ENCODE data around the gene RIC8A. TPM values are rescaled to one million over a fixed set of nuclear protein-coding genes. Genes with fewer than 3 reads are reported as not detected.

RIC8A gene
- polyA plus RNA-seq, 1 experiment = 242 TPM

GRCh38 chr11:252666-253065 is 45.2 kb downstream of the RIC8A start:
- peaks cover 23% of the 10 kb centered on the region for H3K36me3 ChIP-seq (ENCODE audit: control insufficient read depth, insufficient read depth, low read length)
- H3K4me3 ChIP-seq (ENCODE audit: low read depth, low read length) = no peak overlapping the region
- no peak for DNase-seq (ENCODE audit: low read depth)
- TF ChIP-seq CTCF (IDR thresholded peaks at IDR 0.05; ENCODE audit: insufficient read depth, low read depth, low read length) = no peak
- peaks cover 3% of the 10 kb centered on the region for H3K27me3 ChIP-seq (ENCODE audit: control insufficient read depth, insufficient read depth, low read length)
- CTCF ChIA-PET = interaction anchor here (0.7 to 3.9 kb wide), 4 partner anchors 8 to 111 kb away, joined by 3 to 41 read pairs (median 29); no protein-coding TSS in a partner anchor
- POLR2A ChIA-PET = no interaction called here

DNA sequence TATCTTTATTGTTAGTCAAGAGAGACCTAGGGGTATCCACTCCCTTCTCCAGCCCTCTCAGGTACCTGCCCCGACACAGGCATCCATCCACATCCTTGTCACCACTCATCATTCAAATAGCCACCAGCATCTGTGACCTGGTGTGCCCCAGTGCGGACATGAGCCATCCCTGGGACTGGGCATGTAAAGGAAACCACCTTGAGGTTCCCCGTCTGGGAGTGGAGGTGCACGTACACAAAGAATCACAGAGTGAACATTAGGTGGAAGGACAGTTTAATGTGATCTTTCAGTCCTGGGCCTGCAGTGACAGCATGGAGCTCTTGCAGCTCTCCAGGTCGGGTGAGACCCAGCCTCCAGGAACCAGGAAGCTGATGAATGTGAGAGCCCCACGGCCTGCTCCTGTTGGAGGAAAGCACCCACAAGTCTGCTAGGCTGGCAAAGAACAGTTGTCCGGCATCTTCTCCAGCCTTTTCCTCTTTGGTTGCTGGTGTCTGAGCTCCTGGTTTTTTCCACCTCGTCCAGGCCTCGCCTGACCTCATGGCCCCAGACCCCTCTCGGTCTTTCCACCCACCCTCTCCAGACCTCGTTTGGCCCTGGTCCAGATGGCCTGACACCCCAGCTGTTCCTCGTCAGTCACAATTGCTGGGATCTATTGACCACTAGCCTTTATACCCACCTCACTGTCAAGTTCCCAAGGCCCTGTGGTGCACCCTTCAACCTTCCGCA is 45.8 kb downstream of the RIC8A start:
- DNase-seq (ENCODE audit: low read depth) = no peak
- no peak overlapping the region for H3K4me3 ChIP-seq (ENCODE audit: low read depth, low read length)
- peaks cover 3% of the 10 kb centered on the region for H3K27me3 ChIP-seq (ENCODE audit: control insufficient read depth, insufficient read depth, low read length)
- TF ChIP-seq CTCF (IDR thresholded peaks at IDR 0.05; ENCODE audit: insufficient read depth, low read depth, low read length) = no peak
- ChIA-PET POLR2A (no interaction called here), CTCF (interaction anchor here (0.7 to 3.9 kb wide), 5 partner anchors 7 to 111 kb away, joined by 3 to 41 read pairs (median 20); no protein-coding TSS in a partner anchor)
- H3K36me3 ChIP-seq (ENCODE audit: control insufficient read depth, insufficient read depth, low read length) = peaks cover 23% of the 10 kb centered on the region

DNA sequence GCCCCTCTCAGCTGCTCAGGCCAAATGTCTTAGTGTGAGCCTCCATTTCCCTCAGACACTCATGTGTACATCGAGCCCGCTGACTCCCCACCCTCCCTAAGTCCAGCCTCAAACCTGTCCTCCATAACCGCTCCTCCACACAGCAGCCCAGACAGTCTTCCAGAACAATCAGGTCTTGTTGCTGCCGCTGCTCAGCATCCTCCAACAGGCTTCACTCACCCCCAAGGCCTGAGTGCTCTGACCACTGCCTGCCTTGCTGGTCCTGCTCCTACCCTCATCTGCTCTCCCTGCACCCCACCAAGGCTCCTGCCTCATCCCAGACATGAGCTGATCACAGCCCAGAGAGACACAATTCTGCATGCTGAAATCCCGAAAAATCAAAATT is 46.4 kb downstream of the RIC8A start:
- Histone ChIP-seq H3K27me3 (ENCODE audit: control insufficient read depth, insufficient read depth, low read length) (peaks cover 3% of the 10 kb centered on the region), H3K36me3 (ENCODE audit: control insufficient read depth, insufficient read depth, low read length) (peaks cover 20% of the 10 kb centered on the region), H3K4me3 (ENCODE audit: low read depth, low read length) (no peak overlapping the region)
- CTCF ChIA-PET = interaction anchor here (0.8 to 3.8 kb wide), 2 partner anchors 10 to 51 kb away, joined by 3 to 20 read pairs; no protein-coding TSS in a partner anchor
- TF ChIP-seq CTCF (IDR thresholded peaks at IDR 0.05; ENCODE audit: insufficient read depth, low read depth, low read length) = no peak
- POLR2A ChIA-PET = no interaction called here
- DNase-seq (ENCODE audit: low read depth) = no peak

DNA sequence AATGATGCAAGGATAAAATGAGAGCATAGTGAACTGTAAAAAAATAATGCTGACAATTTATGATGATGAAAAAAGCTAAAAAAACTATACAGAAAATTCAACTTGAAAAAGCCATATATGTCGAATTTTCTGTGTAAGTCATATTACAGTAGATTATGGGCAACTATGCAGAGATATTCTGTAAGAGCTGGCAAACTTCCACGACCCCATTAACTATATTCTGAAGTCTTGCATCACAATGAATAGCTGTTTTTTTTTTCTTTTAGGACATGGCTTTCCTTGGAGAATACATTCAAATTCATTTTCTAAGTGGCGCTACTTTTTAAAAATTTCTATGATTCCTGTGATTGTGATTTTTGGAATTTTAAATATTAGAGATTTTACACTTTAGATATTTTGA is 47.7 kb downstream of the RIC8A start:
- CTCF ChIA-PET = interaction anchor here (0.7 to 0.9 kb wide), 2 partner anchors 12 to 52 kb away, joined by 3 read pairs; partner anchors contain the start of gene IFITM2
- Histone ChIP-seq H3K4me3 (ENCODE audit: low read depth, low read length) (no peak overlapping the region), H3K27me3 (ENCODE audit: control insufficient read depth, insufficient read depth, low read length) (peaks cover 3% of the 10 kb centered on the region), H3K36me3 (ENCODE audit: control insufficient read depth, insufficient read depth, low read length) (peaks cover 17% of the 10 kb centered on the region)
- TF ChIP-seq CTCF (IDR thresholded peaks at IDR 0.05; ENCODE audit: insufficient read depth, low read depth, low read length) = no peak
- POLR2A ChIA-PET = no interaction called here
- DNase-seq (ENCODE audit: low read depth) = no peak

- Histone ChIP-seq H3K27me3 (ENCODE audit: control insufficient read depth, insufficient read depth, low read length) (peaks cover 3% of the 10 kb centered on the region), H3K36me3 (ENCODE audit: control insufficient read depth, insufficient read depth, low read length) (peaks cover 15% of the 10 kb centered on the region), H3K4me3 (ENCODE audit: low read depth, low read length) (no peak overlapping the region)
- DNase-seq (ENCODE audit: low read depth) = no peak
- ChIA-PET POLR2A (no interaction called here), CTCF (interaction anchor here (0.7 kb wide), 1 partner anchor 52 kb away, joined by 3 read pairs; the partner anchor contains the start of gene IFITM2)
- TF ChIP-seq CTCF (IDR thresholded peaks at IDR 0.05; ENCODE audit: insufficient read depth, low read depth, low read length) = no peak
These were observed 48.3 kb downstream of the RIC8A start for GRCh38 chr11:255816-256215.
